DMS79 treated with DMSO at 0.1 percent for 48 hours (cell line): Measurements from ENCODE around the gene TBX4.
"Not testable (repeated sequence)": the region's sequence is repeated elsewhere in the genome, so short reads cannot be mapped to it uniquely, and the experiment has no call there.

ENCODE experiments used
- DNase-seq: peaks from one replicate; lab custom pipeline; 2025; lab: John Stamatoyannopoulos, UW

The TBX4 gene

DNA sequence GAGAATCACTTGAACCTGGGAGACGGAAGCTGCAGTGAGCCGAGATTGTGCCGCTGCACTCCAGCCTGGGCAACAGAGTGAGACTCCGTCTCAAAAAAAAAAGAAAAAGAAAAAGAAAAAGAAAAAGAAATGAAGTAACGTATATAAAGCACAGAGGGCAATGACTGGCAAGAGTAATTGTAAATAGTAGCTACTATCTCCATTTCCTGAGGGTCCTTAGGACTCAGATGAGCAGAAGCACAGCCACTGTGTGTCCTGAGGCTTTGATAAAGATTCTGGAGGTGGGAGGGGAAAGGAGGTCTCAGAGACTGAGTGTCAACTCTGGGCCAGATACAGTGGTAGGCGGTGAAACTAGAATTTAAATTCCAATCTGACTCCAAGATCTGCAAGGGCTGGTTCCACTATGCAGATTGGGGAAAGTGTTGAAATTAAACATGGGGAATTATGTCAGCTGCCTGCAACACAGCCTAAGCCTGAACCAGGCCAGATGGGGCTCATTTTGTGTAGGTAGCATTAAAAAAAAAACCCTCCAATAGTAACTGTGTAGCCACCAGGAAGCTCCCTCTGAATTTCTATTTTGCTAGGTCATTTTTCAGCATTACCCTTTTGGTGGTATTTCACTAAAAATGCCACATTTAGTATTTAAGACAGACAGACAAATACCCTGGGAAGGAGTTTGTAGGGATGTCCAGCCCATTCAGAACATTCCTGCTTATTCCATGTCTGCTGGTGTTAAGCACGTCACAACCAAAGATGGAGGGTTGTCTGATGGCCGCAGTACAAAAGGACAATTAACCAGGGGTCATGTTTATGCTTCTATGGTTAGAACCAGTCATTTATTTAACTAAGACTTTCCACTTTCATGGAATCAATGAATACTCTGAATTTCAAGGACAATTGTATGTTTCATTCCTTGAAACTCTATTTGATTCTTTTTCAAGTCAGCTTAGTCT, 46.1 kb downstream of the TBX4 start:
- no peak for DNase-seq

DNA sequence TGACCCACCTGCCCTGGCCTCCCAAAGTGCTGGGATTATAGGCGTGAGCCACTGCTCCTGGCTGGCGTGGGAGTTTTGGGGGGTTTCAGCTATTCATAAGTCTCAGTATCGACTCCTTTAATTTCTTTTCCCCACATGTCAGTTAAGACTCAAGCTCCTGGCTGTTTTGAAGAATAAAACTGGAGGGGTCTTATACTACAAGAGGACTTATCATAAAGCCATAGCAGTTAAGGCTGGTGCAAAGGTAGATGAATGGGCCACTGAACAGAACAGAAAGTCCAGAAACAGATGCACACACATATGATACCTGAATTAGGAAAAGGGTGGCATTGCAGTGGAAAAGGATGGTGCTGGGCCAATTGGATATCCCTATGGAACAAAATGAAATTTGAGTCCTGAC, 47.4 kb downstream of the TBX4 start:
- no peak for DNase-seq

- DNase-seq, result no peak
Observed at GRCh38 chr17:61500287-61500686, 48.1 kb downstream of the TBX4 start.

DNA sequence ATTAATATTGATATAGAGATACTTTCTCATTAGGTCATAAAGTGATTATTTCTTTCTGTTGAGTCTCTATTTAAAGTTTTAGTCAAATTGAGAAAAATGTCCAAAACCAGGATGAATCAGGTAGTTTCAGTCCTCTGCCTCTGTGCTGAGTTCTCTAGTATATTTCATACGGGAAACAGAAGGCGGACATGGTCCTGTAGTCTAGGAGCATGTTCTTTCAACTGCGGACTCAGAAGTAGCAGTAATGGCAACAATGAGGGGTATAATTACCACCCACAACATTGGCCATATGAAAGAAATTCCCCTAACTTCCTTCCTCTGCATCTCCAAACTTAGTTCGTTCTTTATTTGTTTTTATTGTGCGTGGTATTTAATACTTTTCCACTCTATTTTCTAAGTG, 50.1 kb downstream of the TBX4 start:
- no peak for DNase-seq

GRCh38 chr17:61503961-61504360, 51.7 kb downstream of the TBX4 start:
- DNase-seq, result no peak

- DNase-seq, result no peak
Observed at GRCh38 chr17:61504697-61505096, 52.5 kb downstream of the TBX4 start.

GRCh38 chr17:61505846-61506627, 53.8 kb downstream of the TBX4 start:
- no peak for DNase-seq

DNA sequence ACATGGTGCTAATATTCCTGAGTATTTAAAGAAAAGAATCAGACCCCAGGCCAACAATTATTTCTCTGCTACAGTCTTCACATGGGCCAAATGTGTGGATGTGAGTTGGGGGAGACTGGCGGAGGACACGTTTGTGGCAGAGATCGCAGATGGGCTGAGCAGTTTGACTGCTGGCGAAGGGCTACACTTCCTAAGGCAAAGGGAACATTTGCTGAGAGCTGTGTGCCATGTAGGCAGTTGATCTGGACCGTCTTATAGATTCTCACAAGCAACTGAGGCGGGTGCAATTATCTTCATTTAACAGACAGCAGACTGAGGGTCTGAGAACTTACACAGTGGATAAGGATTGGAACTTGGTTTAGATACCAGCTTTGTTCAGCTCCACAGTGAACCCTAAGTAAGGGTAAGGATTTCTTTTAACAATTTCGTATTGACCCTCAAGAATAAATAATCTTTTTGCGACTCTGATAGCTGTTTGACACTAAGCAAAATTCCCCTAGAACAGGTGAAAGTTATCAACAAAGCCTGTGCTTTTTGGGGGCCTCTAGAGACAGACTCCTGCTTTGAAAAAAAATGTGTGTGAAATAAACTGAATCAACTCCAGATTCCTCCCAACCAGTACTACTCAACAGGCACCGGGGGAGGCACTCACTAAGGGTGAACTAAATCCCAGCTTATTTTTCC, 55.3 kb downstream of the TBX4 start:
- DNase-seq, result no peak

- DNase-seq, result no peak
Observed at GRCh38 chr17:61508912-61509311, 56.7 kb downstream of the TBX4 start.

- not testable (repeated sequence) for DNase-seq
Observed at GRCh38 chr17:61509454-61509853, 57.2 kb downstream of the TBX4 start.

DNA sequence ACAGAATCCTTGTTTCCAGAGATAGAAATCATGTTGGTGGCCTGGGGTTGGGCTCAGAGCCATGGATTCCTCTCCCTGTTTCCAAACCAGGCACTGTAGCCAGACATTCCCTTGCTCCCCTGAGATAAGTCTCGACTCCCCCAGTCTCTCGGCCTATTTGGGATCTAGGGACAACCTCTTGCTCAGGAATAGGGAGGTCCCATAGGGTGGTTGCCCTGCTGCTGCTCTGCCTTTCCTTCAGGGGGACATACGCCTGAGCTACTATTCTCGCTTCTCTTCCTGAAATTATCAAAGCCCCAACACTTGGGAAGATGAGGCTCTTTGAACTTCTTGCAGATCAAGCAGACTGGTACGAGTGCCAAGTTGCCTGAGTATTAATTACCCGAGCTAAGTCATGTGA, 58.0 kb downstream of the TBX4 start:
- DNase-seq, result no peak

GRCh38 chr17:61510991-61511390, 58.8 kb downstream of the TBX4 start:
- DNase-seq, result no peak

GRCh38 chr17:61511480-61512182, 59.4 kb downstream of the TBX4 start:
- no peak for DNase-seq

- no peak for DNase-seq
Observed at GRCh38 chr17:61514491-61514890, 62.3 kb downstream of the TBX4 start.

GRCh38 chr17:61517265-61517664, 65.0 kb downstream of the TBX4 start:
- no peak for DNase-seq

GRCh38 chr17:61517843-61518606, 65.8 kb downstream of the TBX4 start:
- no peak for DNase-seq

DNA sequence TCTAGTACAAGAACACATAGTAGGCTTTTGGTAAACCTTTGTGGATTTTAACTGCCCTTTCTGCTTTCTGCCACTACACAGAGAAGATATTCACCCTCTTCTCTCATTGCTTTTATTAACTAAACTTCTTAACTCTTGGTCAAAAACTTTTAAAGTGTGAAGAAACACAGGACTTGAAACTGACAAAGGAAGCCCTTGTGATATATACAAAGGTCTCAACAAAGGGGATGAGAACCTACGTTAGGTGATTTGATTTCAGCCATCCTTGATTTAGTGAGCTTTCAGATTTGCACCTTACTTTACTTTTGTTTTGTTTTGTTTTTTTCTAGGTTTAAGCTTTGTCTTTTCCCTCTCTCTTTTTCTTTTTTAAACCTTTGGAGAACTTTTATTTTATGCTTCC, 66.9 kb downstream of the TBX4 start:
- DNase-seq, result no peak

DNA sequence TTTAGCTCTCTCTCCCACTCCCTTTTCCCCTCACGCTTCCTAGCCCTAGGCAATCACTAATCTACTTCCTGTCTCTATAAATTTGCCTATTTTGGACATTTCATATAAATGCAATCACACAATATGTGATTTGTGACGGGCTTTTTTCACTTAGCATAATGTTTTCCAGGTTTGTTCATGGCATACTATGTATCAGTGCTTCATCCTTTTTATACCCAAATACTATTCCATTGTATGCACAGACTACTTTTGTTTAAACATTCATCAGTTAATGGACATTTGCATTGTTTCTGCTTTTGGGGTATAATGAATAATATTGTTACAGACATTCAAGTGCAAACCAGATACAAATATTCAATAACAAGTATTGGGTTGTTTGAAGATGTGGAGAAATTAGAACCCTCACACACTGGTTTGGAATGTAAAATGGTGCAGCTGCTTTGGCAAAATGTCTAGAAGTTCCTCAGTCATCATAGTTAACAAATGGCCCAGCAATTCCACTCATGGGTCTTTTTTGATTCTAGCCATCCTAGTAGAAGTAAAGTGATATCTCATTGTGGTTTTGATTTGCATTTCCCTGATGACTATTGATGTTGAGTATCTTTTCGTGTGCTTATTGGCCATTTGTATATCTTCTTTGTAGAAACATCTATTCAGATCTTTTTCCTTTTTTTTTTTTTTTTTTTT, 67.7 kb downstream of the TBX4 start:
- no peak for DNase-seq

DNA sequence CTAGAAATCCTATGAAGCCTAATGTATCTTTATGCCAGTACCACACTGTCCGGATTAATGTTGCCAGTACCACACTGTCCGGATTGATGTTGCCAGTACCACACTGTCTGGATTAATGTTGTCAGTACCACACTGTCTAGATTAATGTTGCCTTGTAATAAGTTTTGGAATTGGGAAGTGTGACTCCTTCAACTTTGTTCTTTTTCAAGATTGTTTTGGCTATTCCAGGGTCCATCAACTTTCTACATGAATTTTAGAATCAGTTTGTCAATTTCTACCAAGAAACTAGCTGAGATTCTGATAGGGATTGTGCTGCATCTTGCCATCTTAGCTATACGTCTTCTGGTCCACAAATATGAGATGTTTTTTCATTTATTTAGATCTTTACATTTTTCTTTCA, 68.7 kb downstream of the TBX4 start:
- no peak for DNase-seq

DNA sequence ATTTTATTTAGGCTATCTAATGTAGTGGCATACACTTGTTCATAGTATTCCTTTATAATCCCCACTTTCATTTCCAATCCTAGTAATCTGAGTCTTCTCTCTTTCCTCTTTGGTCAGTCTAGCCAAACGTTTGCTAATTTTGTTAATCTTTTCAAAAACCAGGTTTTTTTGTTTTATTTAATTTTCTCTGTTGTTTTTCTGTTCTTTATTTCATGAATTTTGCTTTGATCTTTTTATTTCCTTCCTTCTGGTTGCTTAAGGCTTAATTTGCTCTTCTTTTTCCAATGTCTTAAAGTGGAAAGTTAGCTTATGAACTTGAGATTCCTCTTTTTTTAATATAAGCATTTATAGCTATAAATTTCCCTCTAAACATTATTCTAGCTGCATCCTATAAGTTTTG, 69.9 kb downstream of the TBX4 start:
- DNase-seq, result no peak

DNA sequence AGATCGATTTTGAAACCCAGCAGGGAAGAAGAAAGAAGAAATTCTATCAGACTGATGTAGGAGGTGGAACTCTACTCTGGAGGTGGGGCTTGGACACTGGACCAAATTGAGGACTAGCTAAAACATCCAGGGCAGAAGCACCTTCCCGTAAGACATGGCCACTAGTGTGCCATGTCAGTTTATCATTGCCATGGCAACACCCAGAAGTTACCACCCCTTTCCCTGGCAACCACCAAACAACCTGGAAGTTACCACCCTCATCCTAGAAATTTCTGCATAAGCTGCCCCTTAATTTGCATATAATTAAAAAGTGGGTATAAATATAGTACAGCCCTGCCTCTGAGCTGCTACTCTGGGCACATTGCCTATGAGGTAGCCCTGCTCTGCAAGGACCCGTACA, 72.1 kb downstream of the TBX4 start:
- DNase-seq, result no peak
